CD4-positive, alpha-beta T cell treated with Interleukin-4 for 4 hours (primary cell): ENCODE measurements around the gene UBN1.
"Not testable (repeated sequence)": the region's sequence is repeated elsewhere in the genome, so short reads cannot be mapped to it uniquely, and the experiment has no call there.

ENCODE experiments used
- DNase-seq: peaks from one replicate; pipeline ENCODE4 v3.0.0-alpha.2; 2020

UBN1 gene

DNA sequence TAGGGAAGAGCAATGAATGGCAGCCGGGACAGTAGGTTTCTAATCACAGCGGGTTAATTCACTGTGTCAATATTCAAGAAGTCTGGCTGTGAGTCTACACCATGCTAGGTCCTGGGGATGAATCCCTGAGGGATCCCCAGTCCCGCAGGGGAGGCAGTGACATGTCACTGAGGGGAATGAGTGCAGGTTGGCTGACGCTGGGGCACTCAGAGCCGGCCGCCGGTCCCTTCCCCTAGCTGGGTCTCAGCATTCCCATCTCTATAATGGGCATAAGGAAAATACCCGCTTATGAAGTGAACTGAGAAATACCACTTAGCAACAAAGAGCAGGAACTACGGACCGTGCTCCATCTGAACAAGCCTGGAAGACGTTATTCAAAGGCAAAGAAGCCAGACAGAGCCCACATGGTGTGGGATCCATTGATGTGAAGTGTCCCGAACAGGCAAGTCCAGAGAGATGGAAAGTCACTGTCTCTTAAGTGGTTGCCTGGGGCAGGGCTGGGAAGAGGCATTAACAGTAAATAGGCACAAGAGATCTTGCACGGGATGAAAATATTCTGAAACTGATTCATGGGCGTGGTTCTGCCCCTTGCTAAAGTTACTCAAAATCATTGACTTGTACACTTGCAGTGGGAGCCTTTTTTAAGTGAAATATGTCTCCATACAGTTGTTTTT is 57.8 kb downstream of the UBN1 start:
- DNase-seq: no peak

DNA sequence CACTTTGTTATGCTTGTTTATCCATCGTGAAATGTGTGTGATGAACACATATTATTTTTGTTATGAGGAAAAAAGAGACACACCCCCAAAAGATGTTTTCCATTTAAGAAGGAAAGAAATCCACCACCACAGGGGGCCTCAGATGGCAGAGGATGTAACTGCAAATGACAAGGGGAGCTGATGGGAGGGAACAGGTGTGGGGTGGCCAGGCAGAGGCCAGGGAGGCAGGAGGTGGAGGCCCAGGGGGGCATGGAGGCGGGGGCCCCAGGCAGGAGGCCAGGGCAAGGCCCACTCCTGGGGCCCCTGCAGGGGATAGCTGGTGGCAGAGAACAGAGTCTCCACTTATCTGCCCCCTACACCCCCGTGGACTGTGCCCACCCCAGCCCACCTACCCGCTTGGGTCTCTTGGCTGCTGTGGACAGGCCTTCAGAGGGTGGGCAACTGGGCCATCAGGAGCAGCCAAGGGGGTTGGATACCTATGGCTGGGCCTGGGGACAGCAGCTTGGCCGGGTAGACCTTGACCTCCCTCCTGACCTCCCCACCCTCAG is 61.6 kb downstream of the UBN1 start:
- no peak for DNase-seq

GRCh38 chr16:4909825-4910224 is 62.5 kb downstream of the UBN1 start:
- no peak for DNase-seq

- DNase-seq: no peak
Measured at GRCh38 chr16:4910828-4911227, 63.5 kb downstream of the UBN1 start.

DNA sequence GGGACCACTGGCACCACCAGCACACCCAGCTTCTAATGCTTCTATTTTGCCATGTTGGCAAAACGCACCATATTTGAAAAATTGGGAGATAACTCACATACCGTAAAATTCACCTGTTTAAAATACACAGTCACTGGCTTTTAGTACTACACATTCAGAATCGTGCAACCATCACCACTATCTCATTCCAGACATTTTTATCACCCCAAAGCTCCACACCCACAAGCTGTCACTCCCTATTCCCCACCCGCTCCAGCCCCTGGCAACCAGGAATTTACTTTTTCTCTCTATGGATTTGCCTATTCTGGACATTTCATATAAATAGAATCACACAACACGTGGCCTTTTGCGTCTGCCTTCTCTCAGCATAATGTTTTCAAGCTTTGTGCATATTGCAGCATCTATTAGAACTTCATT is 64.7 kb downstream of the UBN1 start:
- no peak for DNase-seq

GRCh38 chr16:4913130-4913773 is 66.0 kb downstream of the UBN1 start:
- no peak for DNase-seq

- no peak for DNase-seq
Measured at GRCh38 chr16:4913774-4914525, 66.7 kb downstream of the UBN1 start.

DNA sequence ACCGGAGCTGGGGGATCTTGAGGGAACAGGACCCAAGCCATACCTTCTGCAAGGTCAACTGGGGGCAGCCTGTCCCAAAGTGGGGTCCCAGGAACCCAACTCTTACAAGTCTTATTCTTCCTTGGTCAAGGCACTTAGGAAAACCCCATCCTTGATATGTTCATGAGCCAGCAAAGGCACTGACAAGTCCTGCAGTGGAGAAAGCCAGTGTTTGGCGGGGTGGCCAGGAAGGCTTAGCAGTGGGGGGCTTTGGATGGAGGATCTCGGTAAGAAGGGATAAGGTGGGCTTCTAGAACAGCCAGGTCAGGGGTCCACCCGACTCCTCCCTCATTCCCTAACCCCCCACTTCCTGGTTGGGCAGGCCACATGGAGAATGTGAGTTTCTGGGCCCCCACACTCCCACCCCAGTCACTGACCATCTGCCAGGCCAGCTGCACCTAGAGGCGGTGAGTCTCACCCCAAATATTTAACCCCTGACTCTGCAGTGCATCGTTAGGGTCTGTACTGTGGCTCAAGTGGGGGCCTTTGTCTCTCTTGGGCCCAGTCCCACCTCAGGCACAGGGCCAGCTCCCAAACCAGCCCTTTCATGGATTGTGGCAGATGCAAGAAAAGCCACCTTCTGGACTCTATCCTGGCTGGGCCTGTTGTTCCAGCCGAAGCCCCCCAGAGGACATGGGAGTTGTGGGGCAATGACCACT is 67.4 kb downstream of the UBN1 start:
- DNase-seq: no peak

DNA sequence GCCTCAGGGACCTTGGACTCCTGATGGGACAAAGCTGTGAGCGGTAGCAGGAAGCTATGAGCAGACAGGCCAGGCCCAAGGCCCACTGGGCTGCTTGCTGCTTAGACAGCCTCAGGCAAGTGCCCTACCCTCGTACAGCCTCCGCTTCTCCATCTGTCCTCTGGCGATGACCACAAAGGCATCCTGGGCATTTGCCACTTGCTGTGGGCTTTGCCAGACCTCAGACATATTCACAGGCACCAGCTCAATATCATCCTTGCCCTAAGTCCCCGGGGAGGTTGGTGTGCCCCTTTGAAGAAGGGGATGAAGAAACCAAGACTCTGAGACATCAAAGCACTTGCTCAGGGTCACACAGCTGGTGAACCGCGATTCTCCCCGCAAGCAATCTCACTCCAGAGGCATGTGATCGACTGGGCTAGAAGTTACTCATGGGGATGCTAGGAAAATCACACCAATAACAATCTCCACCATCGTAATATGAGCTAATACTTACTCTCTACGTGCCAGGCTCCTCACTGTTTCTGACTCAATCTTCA is 68.0 kb downstream of the UBN1 start:
- no peak for DNase-seq

DNA sequence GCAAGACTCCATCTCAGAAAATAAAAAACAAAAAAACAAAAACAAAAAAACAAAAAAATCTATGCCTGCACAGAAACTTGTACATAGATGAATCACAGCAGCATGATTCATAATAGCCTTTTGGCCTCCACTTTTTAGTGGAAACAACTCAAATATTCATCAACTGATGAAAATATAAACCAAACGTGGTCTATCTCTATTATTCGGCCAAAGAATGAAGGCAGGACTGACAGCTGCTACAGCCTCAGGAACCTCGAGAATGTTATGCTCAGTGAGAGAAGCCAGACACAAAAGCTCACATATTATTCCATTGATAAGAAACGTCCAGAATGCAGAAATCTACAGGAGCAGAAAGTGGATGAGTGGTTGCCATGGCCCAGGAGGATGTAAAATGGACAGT is 69.8 kb downstream of the UBN1 start:
- no peak for DNase-seq

GRCh38 chr16:4918781-4919251 is 71.5 kb downstream of the UBN1 start:
- DNase-seq: no peak

DNA sequence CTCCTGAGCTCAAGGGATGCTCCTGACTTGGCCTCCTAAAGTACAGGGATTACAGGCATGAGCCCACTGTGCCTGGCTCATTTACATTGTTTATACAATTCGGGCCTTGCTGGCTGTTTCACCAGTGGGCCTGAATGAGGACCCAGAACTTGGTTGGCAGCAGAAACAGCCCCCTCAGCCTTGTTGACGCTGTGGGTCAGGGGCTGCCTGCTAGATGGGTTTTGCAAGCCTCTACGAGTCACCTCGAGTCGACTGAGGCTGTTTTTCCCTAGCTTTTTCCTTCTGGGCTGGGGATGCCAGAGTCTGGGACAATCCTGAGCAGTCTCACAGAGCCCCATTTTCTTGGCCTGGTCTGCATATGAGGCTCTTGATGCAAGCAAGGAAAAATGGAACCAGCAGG is 73.5 kb downstream of the UBN1 start:
- no peak for DNase-seq

GRCh38 chr16:4922721-4923342 is 75.6 kb downstream of the UBN1 start:
- no peak for DNase-seq

DNA sequence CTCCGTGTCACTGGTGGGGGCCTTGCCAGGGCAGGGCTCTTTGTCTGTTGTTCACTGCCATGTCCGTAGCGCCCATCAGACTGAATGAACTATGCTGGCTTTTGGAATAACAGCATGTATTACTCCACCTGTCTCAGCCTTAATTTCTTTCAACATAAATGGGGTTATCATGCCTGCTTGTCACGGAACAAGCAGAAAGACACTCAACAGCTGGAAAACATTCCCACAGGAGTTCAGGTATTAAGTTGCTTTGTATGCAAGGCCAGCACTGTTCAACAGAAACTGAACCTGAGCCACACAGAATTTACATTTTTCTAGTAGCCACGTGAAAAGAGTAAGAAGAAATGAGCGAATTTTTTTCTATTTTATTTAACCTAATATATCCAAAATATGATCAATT is 76.6 kb downstream of the UBN1 start:
- DNase-seq: no peak

- no peak for DNase-seq
Measured at GRCh38 chr16:4924593-4925292, 77.5 kb downstream of the UBN1 start.

DNA sequence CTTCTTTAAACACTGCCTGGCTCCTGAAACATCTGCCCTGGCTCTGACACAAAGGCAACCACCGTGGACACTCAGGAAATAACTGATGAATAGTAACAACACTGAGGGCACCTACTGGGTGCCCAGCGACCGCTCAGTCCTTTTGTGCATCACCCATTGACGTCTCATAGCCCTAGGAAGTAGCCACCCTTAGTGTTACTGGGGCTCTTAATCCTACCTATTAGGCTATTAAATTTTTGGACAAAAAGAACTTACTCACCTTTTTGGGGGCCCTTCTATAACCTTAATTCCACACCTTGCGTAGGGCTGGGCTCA is 78.0 kb downstream of the UBN1 start:
- DNase-seq: no peak

DNA sequence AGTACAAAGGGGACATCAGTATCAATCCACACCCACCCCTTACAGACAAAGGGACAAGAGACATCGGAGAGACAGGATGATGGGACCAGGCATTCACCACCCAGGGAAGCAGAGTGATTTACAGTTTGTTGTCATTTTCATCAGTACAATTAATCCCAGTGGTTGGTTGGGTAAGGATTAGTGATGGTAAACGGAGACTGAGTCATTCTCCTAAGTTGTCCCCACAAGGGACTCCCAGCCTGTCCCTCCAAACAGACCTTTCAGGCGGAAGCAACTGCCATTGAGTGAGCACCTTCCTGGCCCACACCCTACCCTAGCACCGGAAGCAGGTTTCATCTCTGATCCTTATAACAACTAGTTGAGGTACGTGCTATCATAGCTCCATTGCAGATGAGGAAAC is 78.5 kb downstream of the UBN1 start:
- DNase-seq: no peak

DNA sequence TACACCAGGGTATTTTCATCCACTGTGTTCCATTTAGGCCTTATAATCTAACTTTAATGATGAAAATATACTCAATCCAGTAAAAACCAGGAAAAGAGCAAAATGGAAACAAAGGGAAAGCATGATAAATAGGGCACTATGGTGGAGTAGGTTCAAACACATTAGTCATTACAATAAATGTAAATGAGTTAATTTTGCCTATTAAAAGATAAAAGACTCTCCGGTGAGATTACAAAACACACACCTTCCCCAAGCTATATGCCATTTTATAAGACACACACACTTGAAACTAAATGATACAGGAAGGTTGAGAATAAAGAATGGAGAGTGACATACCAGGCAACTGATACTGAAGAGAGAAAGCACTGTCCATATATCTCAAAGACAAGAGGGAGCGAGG is 79.6 kb downstream of the UBN1 start:
- no peak for DNase-seq

GRCh38 chr16:4927661-4928060 is 80.4 kb downstream of the UBN1 start:
- DNase-seq: no peak

GRCh38 chr16:4928227-4928626 is 80.9 kb downstream of the UBN1 start:
- no peak for DNase-seq

- not testable (repeated sequence) for DNase-seq
Measured at GRCh38 chr16:4929619-4930018, 82.3 kb downstream of the UBN1 start.

DNA sequence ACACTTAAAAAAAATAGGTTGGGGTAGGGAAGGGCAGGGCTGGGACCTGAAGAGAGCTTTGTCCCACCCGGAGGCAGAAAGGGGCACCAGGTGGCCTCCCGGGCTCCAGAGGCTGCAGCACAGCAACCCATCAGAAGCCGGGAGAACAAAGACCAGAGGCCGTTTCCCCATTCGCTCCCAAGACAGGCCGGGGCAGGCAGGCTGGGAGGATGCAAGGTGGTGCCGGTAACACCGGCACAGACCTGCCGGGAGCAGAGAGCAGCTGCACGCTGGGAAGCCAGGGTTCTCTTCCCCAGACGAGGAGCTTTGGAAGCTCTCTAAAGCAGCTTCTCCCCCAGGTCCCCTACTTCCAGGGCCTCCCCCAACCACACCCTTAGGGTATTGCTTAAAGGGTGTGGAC is 84.1 kb downstream of the UBN1 start:
- DNase-seq: no peak
